Eye (tissue), 1 donor: ENCODE measurements around the gene GRHPR.

Experiments used
- DNase-seq: peaks from one replicate; pipeline ENCODE4 v3.0.0-alpha.2; 2015

Gene GRHPR

DNA sequence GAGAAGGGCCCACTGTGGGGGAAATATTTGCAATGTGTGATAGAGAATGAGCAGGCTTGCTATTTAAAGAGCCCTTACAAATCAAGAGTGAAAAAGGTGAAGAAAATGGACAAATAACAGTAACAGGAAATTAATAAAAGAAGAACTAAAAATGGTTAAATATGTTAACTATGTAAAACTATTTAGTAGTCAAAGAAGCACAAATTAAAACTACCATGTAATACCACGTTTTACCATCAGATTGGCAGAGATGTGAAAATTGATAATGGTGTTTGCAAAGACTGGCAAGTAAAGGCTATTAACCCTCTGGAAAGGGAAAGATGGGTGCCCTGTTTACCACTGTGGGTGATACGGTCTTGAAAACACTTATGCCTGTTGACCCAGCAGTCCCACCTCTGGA lies 23.2 kb upstream of the GRHPR start:
- DNase-seq = no peak

DNA sequence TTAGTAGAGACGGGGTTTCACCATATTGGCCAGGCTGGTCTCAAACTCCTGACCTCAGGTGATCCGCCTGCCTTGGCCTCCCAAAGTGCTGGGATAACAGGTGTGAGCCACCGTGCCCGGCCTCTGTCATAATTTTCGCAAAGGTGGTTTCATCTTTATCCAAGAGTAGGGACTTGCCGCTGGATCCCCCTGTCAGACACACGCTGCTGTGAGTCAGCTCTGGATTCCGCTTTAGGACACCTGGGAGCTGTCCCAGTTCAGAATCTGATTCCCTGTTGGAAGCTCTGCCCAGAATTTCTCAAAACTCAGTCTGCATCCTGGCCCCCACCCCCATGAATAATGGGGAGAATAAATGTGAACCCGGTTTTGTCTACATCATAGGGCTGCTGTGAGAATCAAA lies 17.9 kb upstream of the GRHPR start:
- no peak for DNase-seq

DNA sequence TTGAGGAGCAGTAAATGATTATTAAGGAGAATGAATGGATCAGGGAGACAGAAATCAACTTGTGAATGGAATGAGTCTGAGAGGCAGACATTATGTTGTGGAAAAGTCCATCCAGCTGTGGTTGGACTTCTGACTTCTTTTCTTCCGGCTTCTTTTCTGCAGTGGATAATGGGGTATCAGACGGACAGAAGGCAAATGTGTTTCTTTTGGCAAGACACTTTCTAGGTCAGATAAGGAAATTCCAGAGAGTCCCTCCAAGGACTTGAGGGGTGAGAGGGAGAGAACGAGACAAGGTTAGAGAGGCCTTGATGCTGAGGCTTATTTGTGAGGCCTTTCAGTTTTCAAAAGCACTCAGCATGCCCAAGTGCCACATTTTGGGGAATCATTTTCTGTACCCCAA lies 17.1 kb upstream of the GRHPR start:
- no peak for DNase-seq

DNA sequence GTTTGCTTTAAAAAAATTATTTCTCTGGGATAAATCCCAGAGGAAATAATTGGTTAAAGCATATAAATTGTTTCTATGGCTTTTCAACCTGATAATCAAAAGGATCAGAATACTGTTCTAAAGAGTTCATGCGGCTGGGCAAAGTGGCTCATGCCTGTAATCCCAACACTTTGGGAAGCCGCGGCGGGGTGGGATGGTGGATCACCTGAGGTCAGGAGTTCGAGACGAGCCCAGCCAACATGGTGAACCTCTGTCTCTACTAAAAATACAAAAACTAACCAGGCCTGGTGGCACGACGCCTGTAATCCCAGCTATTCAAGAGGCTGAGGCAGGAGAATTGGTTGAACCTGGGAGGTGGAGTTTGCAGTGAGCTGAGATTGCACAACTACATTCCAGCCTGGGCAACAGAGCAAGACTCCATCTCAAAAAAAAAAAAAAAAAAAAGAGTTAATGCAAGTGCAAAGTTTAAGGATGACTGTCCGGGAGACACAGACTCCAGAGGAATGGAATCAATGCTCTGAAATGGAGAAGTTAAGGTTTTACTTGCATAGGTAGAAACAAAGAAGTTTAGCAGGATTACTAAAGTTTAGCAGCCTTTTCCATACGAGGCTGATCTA lies 16.6 kb upstream of the GRHPR start:
- DNase-seq = no peak

DNA sequence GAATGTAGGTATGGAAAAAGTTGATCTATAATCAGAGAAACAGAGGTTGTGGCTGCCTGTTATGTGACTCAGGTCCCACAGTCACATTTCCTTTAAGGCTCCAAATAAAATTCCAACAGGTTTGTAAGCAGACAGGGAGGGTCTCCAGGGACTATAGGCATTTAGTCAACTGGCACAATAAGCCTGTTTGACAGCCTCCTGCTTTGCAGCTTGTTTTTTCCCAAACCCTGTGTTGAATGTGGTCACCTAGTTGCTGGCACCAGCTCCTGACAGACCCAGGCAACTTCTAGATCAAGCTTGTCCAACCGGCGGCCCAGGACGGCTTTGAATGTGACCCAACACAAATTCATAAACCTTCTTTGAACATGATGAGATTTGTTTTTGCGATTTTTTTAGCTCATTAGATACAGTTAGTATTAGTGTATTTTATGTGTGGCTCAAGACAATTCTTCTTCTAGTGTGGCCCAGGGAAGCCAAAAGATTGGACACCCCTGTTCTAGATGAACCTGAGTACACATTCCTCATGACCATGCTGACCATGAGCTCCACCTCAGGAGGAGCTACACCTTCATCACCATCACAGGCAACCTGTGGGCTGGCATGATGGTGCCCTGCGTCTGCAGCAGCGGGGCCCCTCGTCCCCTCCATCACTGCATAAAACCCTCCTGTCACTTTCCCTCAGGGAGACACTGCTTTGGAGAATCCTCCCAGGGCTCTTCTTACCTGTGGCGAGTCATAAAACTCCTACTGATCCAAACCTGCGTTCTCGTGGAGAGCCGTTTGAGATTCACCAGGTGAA lies 15.7 kb upstream of the GRHPR start:
- no peak for DNase-seq

DNA sequence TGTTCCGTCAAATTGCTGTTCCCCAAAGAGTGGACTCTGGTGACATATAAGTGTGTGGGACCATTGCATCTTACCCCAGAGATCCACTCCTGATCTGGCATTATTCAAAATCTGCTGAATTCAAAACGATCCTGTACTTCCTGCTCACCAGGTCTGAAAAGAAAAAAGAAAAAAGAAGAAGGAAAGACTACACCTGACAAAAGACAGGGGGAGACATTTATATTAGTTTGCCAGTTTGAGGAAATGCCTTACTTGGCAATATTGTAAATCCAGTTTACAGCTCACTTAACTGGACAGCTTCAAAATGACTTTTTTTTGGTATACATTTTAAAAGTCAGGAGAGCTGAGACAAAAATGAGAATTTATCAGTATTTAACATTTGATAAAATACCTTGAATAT lies 15.0 kb upstream of the GRHPR start:
- no peak for DNase-seq

DNA sequence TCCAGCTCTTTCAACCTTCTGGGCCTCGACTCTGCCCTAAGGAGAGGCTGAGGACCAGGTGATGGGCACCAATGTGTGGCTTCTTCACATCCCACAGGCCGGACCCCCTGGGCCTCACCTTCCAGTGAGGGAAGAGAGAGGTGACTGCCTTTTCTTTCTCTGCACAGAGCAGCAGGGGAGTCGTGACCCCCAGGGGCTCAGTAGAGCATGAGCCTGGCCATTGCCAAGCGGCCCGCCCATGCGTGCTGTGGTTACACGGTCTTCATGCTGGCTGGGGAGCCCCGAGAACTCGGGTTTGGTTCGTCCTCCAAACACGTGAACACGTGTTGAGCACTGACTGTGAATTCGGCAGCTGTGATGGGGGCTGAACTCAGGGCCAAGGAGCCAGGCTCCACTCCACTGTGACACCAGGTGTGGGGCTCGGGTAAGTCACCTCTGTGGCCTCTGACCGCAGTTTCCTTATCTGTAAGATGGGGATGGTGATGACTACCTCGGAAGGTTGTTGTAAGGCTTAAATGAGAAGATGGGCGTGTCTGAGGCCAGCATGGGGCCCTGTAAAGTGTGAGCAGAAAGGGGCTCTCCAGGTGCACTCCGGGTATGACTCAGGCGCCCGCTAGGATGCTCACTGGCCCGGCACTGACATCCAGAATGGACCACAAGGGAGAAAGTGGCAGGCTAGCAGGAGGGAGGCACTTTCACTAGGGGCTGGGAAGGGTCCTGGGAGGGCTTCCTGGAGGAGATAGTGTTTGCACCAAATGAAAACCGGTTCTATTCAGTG lies 13.4 kb upstream of the GRHPR start:
- DNase-seq = no peak

DNA sequence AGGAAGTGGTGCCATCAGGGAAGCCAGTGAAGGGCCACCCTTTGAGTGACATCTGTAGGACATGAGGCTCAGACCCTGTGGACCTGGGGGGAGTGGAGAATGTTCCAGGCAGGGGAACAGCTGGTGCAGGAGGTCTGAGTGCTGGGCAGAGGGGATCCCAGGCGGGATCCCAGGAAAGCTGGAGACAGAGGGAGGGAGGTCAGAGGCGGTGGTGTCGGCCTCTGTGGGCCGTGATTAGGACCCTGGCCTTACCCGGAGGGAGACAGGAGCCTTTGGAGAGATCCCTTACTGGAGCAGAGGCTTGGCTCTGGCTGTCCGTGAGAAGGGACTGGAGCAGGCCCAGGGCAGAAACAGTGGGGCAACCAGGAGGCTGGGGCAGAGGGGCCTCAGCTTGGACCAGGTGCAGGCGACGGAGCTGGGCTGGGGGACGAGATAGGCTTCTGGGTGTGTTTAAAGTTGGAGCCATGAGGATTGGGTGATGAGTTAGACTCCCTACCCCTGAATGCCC lies 12.1 kb upstream of the GRHPR start:
- no peak for DNase-seq

DNA sequence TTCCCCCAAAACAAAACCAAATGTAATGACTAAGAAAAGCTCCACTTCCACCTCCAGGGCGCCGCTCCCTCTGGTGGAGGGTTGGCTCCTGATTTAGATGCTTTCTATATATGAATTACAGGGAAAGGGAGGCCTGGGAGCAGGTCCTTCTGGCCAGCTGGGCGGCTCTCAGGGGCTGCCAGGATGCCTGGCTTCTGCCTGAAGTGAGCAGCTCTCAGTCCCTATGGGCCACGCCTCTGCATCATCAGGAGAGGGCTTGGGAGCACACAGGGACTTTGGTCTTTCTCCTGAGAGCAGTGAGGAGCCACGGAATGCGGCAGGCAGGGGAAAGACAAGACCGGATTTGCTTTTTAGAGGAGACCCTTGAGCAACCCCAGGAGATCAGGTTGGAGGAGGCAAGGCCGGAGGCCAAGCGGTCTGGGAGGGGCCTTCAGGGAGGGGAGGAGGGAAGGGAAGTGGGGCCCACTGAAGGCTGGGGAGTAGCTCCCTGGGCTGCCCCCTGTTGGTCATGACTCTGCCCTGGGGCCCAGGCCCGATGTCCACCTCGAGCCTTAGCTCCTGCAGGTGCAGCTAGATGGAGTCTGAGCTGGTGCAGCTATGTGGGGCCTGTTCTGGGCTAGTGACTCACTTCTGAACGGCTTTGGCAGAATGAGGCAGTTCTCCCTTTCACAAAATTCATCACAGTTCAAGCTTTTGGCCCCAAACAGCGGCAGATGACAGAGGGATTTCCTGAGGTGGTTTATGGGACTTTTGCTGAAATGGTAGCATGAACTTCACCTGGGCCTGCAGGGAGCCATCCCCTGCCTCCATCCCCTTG lies 11.3 kb upstream of the GRHPR start:
- no peak for DNase-seq

DNA sequence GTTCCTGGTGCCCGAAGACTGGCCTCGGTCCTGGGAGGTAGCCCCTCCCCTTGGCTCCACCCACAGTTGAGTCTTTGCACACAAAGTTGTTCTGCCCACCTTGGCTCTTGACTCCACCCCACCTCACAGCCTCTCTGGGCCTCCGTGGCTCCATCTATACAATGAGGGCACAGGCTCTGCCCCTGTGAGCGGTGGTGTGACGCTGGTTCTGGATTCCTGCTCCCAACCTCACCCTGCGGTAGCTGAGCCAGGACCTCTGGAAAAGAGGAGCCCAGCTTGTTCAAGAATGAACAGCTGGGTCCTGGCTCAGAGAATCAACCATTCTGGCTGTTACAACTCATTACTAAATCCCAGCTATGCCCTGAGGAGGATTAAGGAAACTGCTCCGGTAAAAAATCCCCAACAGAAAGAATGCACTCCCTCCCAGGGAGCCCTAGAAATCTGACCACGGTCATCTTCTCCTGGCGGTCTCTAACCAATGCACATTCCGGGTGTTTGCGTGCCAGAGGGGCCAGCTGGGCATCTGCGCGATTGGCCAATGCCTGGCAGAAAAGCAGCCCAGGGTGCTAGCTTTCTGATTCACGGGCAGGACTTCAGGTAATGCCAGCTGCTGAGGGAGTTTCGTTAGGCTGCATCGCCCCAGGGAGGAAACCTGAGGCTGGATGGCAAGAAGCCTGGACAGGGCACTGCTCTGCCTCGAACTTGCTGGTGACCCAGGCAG lies 9.9 kb upstream of the GRHPR start:
- peak; percentile 44 for DNase-seq

DNA sequence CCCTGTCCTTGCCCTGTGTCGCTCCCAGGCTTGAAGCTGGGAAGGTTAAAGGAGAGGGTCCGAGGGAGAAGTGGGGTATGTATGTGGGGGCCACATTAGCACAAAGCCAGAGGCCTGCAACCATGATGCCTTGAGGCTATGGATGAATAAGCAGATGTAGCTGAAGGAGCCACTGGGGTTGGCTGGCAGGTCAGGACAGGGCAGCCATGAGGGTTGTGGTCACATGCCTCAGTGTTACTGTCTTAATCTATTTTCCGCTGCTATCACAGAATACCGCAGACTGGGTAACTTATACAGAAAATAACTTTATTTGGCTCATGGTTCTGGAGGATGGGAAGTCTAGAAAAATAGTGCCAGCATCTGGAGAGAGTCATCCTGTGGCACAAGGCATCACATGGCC lies 9.2 kb upstream of the GRHPR start:
- no peak for DNase-seq

DNA sequence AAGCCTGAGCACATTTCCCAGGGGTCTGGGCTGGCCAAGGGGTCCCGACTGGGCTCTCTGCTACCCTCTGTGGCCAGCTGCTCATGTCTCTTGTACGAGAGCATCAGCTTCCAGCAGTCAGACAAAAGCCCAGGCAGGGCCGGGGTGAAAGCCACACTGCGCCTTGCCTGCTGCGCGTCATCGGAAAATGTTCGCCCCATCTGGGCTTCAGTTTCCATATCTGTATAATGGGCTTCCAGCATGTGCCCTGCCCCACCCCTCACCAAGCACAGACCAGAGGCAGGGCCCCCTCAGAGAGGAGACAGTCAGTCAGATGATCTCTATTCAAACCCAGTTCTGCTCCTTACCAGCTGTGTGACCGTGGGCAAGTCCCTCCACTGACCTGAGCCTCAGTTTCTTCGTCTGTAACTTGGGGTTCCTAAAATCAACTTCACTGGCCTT lies 8.0 kb upstream of the GRHPR start:
- DNase-seq = no peak

DNA sequence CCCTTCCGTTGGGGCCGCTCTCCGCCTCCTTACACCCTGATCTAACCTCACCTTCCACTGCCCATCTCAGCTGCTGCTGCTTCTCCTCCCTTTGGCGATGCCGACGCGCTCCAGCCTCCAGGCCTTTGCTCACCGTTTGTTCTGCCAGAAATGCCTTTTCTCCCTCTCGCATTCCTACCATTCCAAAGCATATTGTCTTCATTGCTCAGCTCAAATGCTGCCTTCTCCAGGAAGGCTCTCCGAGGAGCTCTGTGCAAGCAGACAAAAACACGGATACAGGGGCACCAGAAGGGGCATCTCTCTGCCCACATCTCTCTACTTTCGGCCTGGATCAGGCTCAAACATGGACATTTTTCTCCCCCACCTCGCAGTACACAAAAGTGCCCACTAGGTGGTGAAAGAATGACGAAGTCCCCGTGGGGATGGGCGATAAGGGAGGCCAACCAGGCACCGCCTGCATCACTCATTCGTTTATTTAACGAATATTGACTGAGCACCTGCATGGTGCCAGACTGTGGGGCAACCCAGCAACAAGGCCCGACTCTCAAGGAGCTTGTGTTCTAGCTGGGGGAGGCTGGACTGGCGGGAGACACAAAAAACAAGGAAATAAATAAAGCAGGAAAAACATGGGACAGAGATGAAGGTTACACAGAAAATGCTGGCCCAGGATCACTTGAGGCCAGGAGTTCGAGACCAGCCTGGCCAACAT lies 7.3 kb upstream of the GRHPR start:
- DNase-seq = peak; percentile 95

DNA sequence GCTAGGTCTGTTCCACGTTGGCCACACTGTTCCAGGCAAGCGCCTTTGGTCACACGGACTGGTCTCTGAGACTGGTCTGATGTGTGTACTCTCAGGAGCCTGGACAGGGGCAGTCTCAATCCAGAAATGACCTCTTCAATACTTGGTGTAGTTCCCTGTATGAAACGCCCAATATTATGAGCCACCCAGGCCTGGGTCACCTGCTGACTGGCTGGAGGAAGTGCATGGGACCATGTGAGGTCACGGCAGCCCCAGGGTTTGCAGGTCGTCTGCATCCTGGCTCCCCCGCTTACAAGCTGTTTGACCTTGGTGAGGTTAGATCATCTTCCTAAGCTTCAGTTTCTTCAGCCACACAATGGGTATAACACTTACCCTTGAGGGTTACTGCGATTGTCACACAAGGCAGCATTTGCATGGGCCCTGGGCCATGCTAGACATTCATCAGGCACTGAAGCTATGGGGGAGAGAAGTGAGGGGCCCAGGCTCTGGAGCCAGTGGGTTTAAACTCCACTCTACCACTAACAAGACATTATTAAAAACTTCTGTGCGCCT lies 5.2 kb upstream of the GRHPR start:
- no peak for DNase-seq

DNA sequence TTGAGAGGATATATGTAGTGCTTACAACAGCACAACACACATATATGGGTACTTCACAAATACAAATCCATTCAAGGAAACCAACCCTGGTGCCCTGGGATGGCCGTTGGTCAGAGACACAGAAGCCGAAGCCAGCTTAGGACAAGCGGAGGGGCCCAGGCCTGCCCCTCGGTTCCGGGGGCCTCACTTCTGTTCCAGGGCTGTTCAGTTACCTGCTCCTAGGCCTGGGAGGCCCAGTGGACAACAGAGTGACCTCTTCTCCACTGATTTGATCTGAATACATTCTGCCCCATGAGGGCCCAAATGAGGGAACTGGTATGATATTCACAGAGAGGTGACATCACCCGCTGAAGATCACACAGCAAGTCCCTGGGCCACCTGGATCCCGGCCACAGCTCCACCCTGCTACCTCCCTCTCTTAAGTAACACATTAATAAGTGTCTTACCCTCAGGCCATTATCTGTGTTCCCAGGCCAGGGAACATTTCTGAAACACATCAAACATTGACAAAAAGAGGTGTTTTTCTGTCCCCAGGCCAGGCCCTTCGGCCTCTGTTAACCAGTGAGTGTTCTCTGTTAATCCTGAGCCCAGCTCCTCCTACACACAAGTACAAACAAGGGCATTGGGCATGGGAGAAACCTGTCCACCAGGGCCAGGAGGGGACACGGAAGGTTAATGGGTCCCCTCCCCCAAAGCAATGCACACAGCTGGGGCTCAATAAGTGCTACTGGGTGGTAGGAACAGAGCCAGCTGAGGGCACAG lies 4.5 kb upstream of the GRHPR start:
- no peak for DNase-seq

DNA sequence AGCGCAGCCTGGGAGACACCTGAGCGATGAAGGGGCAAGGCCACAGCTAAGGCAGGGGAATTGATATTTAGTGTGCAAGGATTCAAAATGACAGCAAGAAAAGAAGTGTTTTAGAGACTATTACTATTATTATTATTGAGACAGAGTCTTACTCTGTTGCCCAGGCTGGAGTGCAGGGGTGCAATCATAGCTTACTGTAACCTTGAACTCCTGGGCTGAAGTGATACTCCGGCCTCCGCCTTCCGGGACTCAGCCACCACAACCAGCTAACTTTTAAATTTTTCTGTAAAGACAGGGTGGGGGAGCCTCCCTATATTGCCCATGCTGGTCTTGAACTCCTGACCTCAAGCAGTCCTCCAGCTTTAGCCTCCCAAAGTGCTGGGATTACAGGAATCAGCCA lies 3.3 kb upstream of the GRHPR start:
- no peak for DNase-seq

DNA sequence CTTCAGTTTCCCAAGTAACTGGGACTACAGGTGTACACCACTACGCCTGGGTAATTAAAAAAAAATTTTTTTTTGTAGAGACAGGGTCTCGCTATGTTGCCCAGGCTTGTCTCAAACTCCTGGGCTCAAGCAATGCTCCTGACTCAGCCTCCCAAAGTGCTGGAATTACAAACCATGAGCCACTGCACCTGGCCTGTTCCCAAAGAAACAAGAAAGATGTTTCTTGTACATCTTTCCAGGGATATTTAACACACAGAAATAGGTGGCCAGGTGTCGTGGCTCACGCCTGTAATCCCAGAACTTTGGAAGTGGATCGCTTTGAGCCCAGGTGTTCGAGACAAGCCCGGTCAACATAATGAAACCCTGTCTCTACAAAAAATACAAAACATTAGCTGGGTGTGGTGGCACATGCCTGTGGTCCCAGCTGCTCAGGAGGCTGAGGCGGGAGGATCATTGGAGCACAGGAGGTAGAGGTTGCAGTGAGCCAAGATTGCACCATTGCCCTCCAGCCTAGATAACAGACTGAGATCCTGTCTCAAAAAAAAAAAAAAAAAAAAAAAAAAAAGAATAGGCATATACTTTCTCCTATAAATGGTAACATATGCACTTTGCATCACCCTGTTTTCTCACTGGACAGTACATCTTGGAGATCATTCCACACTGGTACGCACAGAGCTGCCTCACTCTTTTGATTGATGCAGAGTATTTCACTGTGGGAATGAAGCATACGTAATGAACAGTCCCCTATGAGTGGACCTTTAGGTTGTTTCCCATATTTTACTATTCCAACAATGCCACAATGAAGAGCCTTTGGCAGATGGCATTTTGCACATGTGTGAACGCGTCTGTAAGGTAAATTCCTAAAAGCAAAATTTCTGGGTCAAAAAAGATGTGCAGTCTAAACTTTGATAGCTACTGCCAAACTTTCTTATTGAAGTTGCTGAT lies 2.0 kb upstream of the GRHPR start:
- no peak for DNase-seq

DNA sequence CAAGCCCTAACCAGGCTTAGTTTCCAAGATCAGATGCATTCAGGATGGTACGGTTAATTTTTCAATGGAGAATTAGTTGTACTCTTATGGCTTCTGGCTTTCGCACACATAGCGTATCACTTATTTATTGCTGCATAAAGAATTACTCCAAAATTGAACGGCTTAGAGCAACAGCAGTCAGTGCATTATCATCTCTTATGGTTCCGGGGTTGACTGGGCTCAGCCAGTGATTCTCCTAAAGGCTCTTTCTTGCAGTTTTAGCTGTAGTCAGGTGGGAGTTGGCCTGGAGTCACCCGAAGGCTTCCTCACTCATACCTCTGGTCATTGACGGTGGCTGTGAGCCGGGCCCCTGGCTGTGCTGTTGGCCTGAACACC lies 595 bp upstream of the GRHPR start:
- no peak for DNase-seq

DNA sequence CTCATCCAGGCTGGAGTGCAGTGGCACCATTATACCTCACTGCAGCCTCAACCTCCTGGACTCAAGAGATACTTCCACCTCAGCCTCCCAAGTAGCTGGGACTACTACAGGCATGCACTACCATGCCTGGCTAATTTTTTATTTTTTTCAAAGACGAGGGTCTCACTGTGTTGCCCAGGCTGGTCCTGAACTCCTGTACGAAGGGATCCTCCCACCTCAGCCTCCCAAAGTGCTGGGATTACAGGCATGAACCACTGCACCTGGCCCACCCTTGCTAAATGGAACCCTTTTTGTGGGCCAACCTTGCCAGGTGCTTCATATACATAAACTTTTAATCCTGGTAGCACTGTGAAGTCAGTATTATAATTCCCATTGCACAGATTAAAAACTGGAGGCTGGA lies 1.0 kb downstream of the GRHPR start:
- no peak for DNase-seq
